ENCODE data around the gene MAP2K7.

DNA sequence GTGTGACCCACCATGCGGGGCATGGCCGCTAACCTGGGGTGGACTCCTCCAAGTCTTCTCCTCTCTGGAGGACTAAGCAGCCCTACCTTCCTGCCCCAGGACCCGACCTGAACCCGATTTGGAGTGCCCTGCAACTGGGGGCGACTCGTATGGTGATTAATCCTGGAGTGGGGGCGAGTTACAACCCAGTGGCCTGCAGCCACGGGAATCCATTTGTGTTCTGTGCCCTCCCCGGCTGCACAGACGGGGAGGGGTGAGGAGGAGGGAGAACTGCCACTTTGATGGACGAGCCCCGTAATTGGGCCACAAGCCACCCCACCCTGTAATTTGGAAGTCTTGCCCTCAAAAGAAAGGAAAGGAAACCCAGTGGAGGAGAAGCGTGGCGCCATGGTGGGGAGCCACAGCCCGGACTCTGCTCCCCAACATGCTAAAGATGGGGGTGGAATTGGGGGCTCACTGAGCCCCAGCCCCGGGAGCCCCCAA lies 47.5 kb upstream of the MAP2K7 start:
- TF ChIP-seq, protein P1, sequence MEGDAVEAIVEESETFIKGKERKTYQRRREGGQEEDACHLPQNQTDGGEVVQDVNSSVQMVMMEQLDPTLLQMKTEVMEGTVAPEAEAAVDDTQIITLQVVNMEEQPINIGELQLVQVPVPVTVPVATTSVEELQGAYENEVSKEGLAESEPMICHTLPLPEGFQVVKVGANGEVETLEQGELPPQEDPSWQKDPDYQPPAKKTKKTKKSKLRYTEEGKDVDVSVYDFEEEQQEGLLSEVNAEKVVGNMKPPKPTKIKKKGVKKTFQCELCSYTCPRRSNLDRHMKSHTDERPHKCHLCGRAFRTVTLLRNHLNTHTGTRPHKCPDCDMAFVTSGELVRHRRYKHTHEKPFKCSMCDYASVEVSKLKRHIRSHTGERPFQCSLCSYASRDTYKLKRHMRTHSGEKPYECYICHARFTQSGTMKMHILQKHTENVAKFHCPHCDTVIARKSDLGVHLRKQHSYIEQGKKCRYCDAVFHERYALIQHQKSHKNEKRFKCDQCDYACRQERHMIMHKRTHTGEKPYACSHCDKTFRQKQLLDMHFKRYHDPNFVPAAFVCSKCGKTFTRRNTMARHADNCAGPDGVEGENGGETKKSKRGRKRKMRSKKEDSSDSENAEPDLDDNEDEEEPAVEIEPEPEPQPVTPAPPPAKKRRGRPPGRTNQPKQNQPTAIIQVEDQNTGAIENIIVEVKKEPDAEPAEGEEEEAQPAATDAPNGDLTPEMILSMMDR (IDR thresholded peaks at IDR 0.05): no peak
- no peak for TF ChIP-seq POLR2A (IDR thresholded peaks at IDR 0.05)

Measured in lower leg skin (tissue), 3 donors.